SK-N-MC (cell line): ENCODE results near the gene LSM14A.
A peak's percentile ranks its signal among the peaks of the same experiment; 100 is the strongest.

Source experiments
- DNase-seq: peaks from one replicate; pipeline ENCODE4 v3.0.0-alpha.2; 2011; ENCODE audit warnings: low read depth, low spot score
- H3K27ac ChIP-seq: fragments of 200-600 bp; sonication (generic); 2 replicates; pipeline ENCODE4 v1.5.1; 2016; ENCODE audit warnings: mixed run types
- H3K36me3 ChIP-seq: fragments of 200-600 bp; sonication (generic); 2 replicates; pipeline ENCODE4 v1.6.1; 2017; ENCODE audit warnings: antibody characterized with exemption, low read length, mixed read lengths; ENCODE audit not compliant: insufficient read depth
- H3K4me3 ChIP-seq: fragments of 200-600 bp; sonication (generic); 2 replicates; pipeline ENCODE4 v1.5.1; 2016
- H3K9ac ChIP-seq: fragments of 200-600 bp; sonication (generic); 2 replicates; pipeline ENCODE4 v1.8.0; 2017; ENCODE audit warnings: mixed run types, mixed read lengths; ENCODE audit not compliant: insufficient read length
- H3K9me3 ChIP-seq: fragments of 200-600 bp; sonication (generic); 2 replicates; pipeline ENCODE4 v1.6.1; 2017; ENCODE audit warnings: low read depth, mild to moderate bottlenecking, antibody characterized with exemption, low read length, moderate library complexity, mixed read lengths
- EZH2 ChIP-seq: fragments of 200-600 bp; sonication (generic); IDR thresholded peaks from one replicate; pipeline ENCODE4 v1.6.1; 2017; ENCODE audit warnings: antibody characterized with exemption
- FOXP2 ChIP-seq: optimal IDR thresholded peaks from 2 replicates; pipeline ENCODE3; 2011; ENCODE audit warnings: mild to moderate bottlenecking, moderate library complexity; ENCODE audit not compliant: insufficient read depth; ENCODE audit errors: extremely low read length, control extremely low read depth
- POLR2AphosphoS5 ChIP-seq: IDR thresholded peaks from 2 replicates; pipeline ENCODE4 v1.6.1; 2012; ENCODE audit warnings: mild to moderate bottlenecking, low read depth, low read length, borderline replicate concordance

Gene LSM14A

DNA sequence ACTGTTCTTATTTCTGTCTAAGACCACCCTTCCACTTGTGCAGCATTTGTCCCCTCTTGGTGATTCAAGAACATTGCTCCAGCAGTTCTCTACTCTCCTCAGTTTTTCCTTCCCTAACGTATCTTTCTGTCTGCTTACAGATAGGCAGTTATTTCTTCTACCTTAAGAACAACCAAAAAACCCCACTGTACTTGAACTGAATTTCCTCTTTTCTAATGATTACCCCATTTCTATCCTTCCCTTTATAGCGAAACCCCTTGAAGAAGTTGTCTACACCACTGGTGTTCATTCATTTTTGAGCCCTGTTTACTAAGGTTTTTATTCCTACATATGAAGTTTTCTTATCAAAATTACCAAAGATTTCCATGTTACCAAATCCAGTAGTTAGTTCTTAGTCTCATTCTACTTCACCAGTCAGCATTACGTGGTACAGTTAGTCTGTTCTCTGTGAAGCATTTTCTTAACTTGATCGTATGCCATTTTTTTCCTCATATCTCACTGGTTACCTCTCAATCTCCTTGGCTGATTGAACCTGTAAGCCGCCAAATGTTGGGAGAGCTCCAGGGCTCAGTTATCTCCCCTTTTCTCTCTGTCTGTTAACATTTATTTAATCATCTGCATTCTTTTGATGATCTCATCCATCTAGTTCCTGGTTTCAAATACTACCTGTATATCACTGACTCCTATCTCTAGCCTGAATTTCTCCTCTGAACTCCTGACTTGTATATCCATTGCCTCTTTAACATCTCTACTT is 9.0 kb downstream of the LSM14A start:
- H3K4me3 ChIP-seq = no peak overlapping the region
- no peaks in the 10 kb centered on the region for H3K9me3 ChIP-seq
- DNase-seq = no peak
- no peak overlapping the region for H3K9ac ChIP-seq
- TF ChIP-seq POLR2AphosphoS5 (no peak), EZH2 (no peak), FOXP2 (no peak)
- peaks cover 42% of the 10 kb centered on the region for H3K36me3 ChIP-seq
- no peak overlapping the region for H3K27ac ChIP-seq

DNA sequence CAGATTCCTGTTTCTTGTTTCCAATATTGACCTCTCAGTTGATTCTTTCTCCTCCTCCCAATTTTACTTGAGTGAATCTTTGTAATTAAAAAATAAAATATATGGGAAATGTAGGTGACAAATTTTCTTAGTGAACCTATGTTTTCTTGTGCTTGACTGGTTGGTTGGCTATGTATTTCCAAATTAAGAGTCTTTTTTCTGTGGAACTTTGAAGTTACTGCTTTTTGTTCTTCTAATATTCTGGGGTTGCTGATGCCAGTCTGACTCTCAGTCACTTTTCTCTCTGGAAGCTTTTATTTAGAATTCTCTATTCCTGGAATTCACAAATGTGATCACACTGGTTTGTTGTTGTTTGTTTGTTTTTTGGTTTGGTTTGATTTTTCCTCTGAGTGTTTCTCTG is 9.8 kb downstream of the LSM14A start:
- H3K9me3 ChIP-seq = no peaks in the 10 kb centered on the region
- TF ChIP-seq POLR2AphosphoS5 (no peak), FOXP2 (no peak), EZH2 (no peak)
- no peak overlapping the region for H3K4me3 ChIP-seq
- no peak overlapping the region for H3K9ac ChIP-seq
- peaks cover 34% of the 10 kb centered on the region for H3K36me3 ChIP-seq
- no peak overlapping the region for H3K27ac ChIP-seq
- no peak for DNase-seq

DNA sequence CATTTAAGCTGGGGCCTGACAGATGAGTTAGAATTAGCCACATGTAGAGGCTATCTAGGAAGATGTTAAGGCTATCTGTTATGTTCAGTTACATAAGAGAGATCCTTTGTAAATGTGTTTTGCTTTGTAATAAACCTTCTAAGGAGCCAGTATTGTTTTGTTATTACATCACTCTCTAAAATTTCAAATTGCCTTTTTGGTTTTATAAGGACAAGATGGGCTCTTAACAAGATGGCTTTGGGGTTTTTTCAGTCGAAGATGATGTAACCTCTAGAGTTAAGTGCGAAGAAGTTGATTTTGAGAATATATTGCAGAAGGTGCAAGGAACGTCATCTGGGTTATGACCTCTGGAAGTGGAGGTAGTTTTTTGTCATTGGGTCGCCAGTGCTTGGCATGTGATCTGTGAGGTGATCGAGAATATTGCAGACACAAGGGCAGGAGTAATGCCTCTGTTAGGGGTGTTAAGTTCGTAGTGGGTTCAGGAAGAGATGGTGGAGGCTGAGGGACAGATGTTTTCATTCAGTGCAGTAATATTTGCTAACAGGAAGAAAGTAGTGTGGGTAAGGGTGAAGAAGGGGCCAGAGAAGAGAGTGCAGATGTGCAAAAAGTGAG is 12.7 kb downstream of the LSM14A start:
- no peak overlapping the region for H3K9ac ChIP-seq
- TF ChIP-seq FOXP2 (no peak), POLR2AphosphoS5 (no peak), EZH2 (no peak)

DNA sequence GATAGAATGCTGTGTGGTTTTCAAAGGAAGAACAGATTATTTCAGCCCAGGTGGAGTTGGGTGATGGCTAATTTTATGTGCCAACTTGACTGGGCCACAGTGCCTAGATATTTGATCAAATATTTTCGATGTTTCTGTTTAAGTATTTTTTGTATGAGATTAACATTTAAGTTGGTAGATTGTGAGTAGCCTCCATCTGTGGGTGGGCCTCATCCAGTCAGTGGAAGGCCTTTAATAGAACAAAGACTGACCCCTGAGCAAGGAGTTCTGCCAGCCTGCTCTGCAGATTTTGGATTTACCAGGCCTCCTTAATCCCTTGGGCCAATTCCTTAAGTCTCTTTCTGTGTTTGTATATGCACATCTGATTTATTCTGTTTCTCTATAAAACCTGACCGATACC is 13.9 kb downstream of the LSM14A start:
- TF ChIP-seq EZH2 (no peak), POLR2AphosphoS5 (no peak)
- no peak overlapping the region for H3K27ac ChIP-seq
- H3K9me3 ChIP-seq = no peaks in the 10 kb centered on the region
- no peak overlapping the region for H3K9ac ChIP-seq
- DNase-seq = no peak
- H3K36me3 ChIP-seq = peaks cover 8% of the 10 kb centered on the region
- H3K4me3 ChIP-seq = no peak overlapping the region

More for the DNA sequence above, 12.7 kb downstream of the LSM14A start:
- Histone ChIP-seq H3K36me3 (peaks cover 20% of the 10 kb centered on the region), H3K27ac (peak overlapping the region; percentile 78), H3K9me3 (no peaks in the 10 kb centered on the region), H3K4me3 (peak overlapping the region; percentile 31; the same call in 1 of the 2 replicates)
- DNase-seq = no peak

DNA sequence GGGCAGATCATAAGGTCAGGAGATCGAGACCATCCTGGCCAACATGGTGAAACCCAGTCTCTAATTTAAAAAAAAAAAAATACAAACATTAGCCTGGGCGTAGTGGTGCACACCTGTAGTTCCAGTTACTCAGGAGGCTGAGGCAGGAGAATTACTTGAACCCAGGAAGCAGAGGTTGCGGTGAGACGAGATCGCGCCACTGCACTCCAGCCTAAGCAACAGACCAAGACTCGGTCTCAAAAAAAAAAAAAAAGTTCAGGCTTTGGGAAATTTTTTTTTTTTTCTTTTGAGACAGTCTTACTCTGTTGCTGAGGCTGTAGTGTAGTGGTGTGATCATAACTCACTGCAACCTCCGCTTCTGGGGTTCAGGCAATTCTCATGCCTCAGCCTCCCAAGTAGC is 14.7 kb downstream of the LSM14A start:
- DNase-seq = no peak
- H3K9ac ChIP-seq = no peak overlapping the region

DNA sequence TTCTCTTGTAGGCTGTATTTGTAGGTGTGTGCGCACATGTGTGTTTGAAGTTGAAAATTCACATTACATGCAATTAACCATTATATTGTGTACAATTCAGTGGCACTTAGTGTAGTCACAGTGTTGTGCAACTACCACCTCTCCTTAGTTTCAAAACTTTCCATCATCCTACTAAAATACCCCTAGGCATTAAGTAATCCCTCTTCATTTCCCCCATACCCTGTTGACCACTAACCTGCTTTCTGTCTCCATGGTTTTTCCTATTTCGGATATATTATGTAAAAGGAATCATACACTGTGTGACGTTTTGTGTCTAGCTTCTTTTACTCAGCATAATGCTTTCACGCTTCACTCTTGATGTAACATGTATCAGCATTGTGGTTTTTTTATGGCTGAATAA is 16.1 kb downstream of the LSM14A start:
- H3K4me3 ChIP-seq = no peak overlapping the region

More for the DNA sequence above, 14.7 kb downstream of the LSM14A start:
- TF ChIP-seq POLR2AphosphoS5 (no peak), EZH2 (no peak), FOXP2 (no peak)
- no peaks in the 10 kb centered on the region for H3K9me3 ChIP-seq
- no peak overlapping the region for H3K27ac ChIP-seq
- H3K36me3 ChIP-seq = 0 out of 2 replicates have a peak, but pooled peaks cover under 1% of the 10 kb centered on the region
- no peak overlapping the region for H3K4me3 ChIP-seq

DNA sequence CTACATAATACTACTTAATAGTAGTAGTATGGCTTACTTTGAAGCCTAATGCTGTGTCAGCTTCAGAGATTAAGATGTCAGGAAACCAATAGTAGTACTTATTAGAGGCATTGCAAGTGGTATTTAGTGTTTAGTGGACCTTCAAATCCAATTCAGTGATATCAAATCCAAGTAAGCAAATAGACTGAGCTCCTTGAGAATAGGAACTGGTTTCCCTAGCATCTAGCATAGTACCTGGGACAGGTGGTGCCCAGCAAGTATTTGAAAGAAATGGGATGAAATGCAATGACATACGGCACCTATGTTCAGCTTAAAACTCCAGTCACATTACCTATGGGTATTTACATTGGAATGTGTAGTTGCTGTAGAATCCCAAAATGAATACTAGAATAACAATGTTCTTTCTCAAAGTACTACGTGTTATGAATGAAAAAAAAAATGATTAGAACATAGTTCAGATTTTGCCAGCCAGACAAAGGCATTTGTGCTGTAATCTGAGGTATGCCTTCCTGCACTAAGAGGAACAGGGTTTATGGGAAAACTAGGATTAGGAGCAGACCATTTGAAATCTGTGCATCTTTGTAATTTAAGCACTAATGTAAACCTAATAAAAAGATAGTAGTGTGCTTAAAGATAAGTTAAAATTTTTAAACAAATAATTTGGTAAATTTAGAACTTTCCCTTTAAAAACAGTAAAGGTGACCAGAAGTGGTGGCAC is 17.1 kb downstream of the LSM14A start:
- H3K36me3 ChIP-seq = peaks cover 7% of the 10 kb centered on the region
- H3K27ac ChIP-seq = 0 out of 2 replicates have a peak overlapping the region, but pooled peaks have one; percentile 15
- DNase-seq = no peak
- no peaks in the 10 kb centered on the region for H3K9me3 ChIP-seq
- no peak overlapping the region for H3K9ac ChIP-seq
- H3K4me3 ChIP-seq = no peak overlapping the region
- TF ChIP-seq EZH2 (no peak), POLR2AphosphoS5 (no peak), FOXP2 (no peak)

More for the DNA sequence above, 16.1 kb downstream of the LSM14A start:
- no peak for TF ChIP-seq EZH2
- TF ChIP-seq FOXP2 = no peak
- TF ChIP-seq POLR2AphosphoS5 = no peak
- Histone ChIP-seq H3K9ac (no peak overlapping the region), H3K27ac (no peak overlapping the region), H3K36me3 (no peaks in the 10 kb centered on the region), H3K9me3 (no peaks in the 10 kb centered on the region)
- no peak for DNase-seq

DNA sequence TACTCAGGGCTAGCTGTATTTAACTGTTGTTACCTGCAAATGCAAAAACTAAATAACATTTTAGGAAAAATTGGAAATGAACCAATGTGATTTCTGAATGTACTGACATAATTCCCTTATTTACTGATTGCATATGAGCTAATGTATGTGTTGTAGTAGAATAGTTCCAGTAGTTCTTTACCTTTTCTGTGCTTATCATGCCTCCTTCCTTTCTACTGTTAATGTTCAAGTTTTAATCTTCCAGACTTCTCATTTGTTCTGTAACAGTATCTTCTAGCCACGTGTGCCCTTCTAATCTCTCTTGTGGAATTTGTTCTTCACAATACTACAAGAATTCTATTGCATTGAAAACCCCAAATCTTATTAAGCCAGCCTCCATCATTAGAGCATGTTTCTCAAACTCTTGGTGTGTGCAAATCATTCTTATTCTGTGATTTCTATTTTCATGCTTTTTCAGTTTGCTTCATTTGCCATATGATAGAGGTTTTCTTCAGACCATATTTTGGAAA is 17.7 kb downstream of the LSM14A start:
- Histone ChIP-seq H3K4me3 (no peak overlapping the region), H3K9me3 (no peaks in the 10 kb centered on the region), H3K27ac (0 out of 2 replicates have a peak overlapping the region, but pooled peaks have one; percentile 15), H3K9ac (no peak overlapping the region), H3K36me3 (peaks cover 13% of the 10 kb centered on the region)
- no peak for DNase-seq
- TF ChIP-seq FOXP2 (no peak), EZH2 (no peak), POLR2AphosphoS5 (no peak)
